ENCODE measurements around the gene FLG.
"Not testable (repeated sequence)": the region's sequence is repeated elsewhere in the genome, so short reads cannot be mapped to it uniquely, and the experiment has no call there.

Gene FLG

DNA sequence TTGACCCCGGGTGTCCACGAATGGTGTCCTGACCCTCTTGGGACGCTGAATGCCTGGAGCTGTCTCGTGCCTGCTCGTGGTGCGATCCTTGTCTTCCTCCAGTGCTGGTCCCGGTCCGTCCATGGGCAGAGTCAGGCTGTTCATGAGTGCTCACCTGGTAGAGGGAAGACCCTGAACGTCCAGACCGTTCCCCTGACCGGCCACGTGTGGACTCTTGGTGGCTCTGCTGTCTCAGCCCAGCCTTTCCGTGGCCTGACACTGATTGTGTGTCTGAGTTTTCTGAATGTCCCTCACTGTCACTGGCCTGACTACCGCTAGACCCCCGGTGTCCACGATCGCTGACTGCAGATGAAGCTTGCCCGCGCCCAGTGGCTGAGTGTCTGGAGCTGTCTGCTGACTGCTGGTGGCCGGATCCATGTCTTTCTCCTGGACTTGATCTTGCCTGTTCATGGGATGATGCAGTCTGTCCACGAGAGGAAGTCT, 11.7 kb downstream of the FLG start:
- ChIA-PET CTCF (no interaction called here), POLR2A (no interaction called here)
- no peak for TF ChIP-seq FOXK2 (IDR thresholded peaks at IDR 0.05)
- no peak for TF ChIP-seq CTBP1 (IDR thresholded peaks at IDR 0.05; ENCODE audit: borderline replicate concordance)
- no peak for TF ChIP-seq SP1 (IDR thresholded peaks at IDR 0.05)
- no peak for TF ChIP-seq L3MBTL2 (conservative IDR thresholded peaks at IDR 0.05)
- no peak for TF ChIP-seq SUZ12 (IDR thresholded peaks at IDR 0.05)
- TF ChIP-seq BHLHE40 (IDR thresholded peaks at IDR 0.05; ENCODE audit: borderline replicate concordance): no peak
- no peak for TF ChIP-seq FOXA1 (IDR thresholded peaks at IDR 0.05)
- TF ChIP-seq TARDBP (IDR thresholded peaks at IDR 0.05): no peak
- no peak for TF ChIP-seq ELF4 (IDR thresholded peaks at IDR 0.05)
- no peak for TF ChIP-seq ZNF384 (IDR thresholded peaks at IDR 0.05)
- TF ChIP-seq NFRKB (IDR thresholded peaks at IDR 0.05): no peak
- no peak for TF ChIP-seq LEF1 (IDR thresholded peaks at IDR 0.05; ENCODE audit: borderline replicate concordance)
- TF ChIP-seq, protein P1, sequence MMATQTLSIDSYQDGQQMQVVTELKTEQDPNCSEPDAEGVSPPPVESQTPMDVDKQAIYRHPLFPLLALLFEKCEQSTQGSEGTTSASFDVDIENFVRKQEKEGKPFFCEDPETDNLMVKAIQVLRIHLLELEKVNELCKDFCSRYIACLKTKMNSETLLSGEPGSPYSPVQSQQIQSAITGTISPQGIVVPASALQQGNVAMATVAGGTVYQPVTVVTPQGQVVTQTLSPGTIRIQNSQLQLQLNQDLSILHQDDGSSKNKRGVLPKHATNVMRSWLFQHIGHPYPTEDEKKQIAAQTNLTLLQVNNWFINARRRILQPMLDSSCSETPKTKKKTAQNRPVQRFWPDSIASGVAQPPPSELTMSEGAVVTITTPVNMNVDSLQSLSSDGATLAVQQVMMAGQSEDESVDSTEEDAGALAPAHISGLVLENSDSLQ (IDR thresholded peaks at IDR 0.05): no peak
- no peak for TF ChIP-seq HDGF (IDR thresholded peaks at IDR 0.05; ENCODE audit: borderline replicate concordance)
- no peak for TF ChIP-seq FOXM1 (IDR thresholded peaks at IDR 0.05; ENCODE audit: borderline replicate concordance)
- TF ChIP-seq ARNT (IDR thresholded peaks at IDR 0.05): no peak

DNA sequence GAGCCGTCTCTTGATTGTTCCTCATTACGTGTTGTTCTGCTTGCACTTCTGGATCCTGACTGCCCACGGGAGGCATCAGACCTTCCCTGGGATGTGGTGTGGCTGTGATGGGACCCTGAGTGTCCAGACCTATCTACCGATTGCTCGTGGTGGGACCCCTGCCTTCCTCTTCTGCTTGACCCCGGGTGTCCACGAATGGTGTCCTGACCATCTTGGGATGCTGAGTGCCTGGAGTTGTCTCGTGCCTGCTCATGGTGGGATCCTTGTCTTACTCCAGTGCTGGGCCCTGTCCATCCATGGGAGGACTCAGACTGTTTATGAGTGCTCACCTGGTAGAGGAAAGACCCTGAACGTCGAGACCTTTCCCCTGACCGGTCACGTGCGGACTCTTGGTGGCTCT, 12.9 kb downstream of the FLG start:
- CTCF ChIA-PET: not testable (repeated sequence)

More for the DNA sequence above, 11.7 kb downstream of the FLG start:
- no peak for DNase-seq (ENCODE audit: extremely low spot score)

DNA sequence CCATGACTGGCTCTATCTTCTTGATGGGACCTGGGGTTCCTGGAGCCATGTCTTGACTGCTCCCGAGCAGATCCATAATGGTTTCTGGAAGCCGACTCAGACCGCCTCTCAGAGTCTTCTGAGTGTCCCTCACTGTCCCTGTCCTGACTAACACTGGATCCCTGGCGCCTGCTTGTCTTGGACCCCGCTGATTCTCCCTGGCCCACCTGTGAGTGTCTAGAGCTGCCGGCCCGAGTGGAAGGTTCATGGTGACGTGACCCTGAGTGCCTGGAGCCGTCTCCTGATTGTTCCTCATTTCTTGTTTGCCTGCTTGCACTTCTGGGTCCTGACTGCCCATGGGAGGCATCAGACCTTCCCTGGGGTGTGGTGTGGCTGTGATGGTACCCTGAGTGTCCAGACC, 15.1 kb downstream of the FLG start:
- POLR2A ChIA-PET: no interaction called here
- TF ChIP-seq L3MBTL2 (conservative IDR thresholded peaks at IDR 0.05) (no peak), HDGF (IDR thresholded peaks at IDR 0.05; ENCODE audit: borderline replicate concordance) (no peak), TARDBP (IDR thresholded peaks at IDR 0.05) (no peak), FOXK2 (IDR thresholded peaks at IDR 0.05) (no peak), BHLHE40 (IDR thresholded peaks at IDR 0.05; ENCODE audit: borderline replicate concordance) (no peak), ZNF384 (IDR thresholded peaks at IDR 0.05) (no peak), CTBP1 (IDR thresholded peaks at IDR 0.05; ENCODE audit: borderline replicate concordance) (no peak), FOXA1 (IDR thresholded peaks at IDR 0.05) (no peak), FOXM1 (IDR thresholded peaks at IDR 0.05; ENCODE audit: borderline replicate concordance) (no peak), NFRKB (IDR thresholded peaks at IDR 0.05) (no peak)
- TF ChIP-seq, protein P1 (IDR thresholded peaks at IDR 0.05): no peak
- no peak for DNase-seq (ENCODE audit: extremely low spot score)
- CTCF ChIA-PET: no interaction called here

More for the DNA sequence above, 12.9 kb downstream of the FLG start:
- DNase-seq (ENCODE audit: extremely low spot score); POLR2A ChIA-PET: not testable (repeated sequence)

DNA sequence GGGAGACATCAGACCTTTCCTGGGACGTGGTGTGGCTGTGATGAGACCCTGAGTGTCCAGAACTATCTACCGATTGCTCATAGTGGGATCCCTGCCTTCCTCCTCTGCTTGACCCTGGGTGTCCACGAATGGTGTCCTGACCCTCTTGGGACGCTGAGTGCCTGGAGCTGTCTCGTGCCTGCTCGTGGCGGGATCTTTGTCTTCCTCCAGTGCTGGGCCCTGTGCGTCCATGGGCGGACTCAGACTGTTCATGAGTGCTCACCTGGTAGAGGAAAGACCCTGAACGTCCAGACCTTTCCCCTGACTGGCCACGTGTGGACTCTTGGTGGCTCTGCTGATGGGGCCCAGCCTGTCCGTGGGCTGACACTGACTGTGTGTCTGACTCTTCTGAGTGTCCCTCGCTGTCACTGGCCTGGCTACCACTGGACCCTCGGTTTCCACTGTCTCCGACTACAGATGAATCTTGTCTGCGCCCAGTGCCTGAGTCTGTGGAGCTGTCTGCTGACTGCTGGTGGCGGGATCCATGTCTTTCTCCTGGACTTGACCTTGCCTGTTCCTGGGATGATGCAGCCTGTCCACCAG, 15.6 kb downstream of the FLG start:
- POLR2A ChIA-PET; DNase-seq (ENCODE audit: extremely low spot score); CTCF ChIA-PET: not testable (repeated sequence)

DNA sequence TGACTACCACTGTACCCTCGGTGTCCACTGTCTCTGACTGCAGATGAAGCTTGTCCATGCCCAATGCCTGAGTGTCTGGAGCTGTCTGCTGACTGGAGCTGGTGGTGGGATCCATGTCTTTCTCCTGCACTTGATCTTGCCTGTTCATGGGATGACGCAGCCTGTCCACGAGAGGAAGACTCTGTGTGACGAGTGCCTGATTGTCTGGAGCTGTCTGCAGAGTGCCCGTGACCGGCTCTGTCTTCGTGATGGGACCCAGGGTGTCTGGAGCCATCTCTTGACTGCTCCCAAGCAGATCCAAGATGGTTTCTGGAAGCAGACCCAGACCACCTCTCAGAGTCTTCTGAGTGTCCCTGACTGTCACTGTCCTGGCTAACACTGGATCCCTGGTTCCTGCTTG, 16.3 kb downstream of the FLG start:
- DNase-seq (ENCODE audit: extremely low spot score); CTCF ChIA-PET; POLR2A ChIA-PET: not testable (repeated sequence)

DNA sequence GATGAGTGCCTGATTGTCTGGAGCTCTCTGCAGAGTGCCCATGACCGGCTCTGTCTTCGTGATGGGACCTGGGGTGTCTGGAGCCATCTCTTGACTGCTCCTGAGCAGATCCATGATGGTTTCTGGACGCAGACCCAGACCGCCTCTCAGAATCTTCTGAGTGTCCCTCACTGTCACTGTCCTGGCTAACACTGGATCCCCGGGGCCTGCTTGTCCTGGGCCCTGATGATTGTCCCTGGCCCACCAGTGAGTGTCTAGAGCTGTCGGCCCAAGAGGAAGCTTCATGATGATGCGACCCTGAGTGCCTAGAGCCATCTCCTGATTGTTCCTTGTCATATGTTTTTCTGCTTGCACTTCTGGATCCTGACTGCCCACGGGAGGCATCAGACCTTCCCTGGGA, 17.1 kb downstream of the FLG start:
- CTCF ChIA-PET; POLR2A ChIA-PET; DNase-seq (ENCODE audit: extremely low spot score): not testable (repeated sequence)

DNA sequence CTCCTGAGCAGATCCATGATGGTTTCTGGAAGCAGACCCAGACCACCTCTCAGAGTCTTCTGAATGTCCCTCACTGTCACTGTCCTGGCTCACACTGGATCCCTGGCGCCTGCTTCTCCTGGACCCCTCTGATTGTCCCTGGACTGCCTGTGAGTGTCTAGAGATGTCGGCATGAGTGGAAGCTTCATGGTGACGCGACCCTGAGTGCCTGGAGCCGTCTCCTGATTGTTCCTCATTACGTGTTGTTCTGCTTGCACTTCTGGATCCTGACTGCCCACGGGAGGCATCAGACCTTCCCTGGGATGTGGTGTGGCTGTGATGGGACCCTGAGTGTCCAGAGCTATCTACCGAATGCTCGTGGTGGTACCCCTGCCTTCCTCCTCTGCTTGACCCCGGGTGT, 18.9 kb downstream of the FLG start:
- DNase-seq (ENCODE audit: extremely low spot score); CTCF ChIA-PET; POLR2A ChIA-PET: not testable (repeated sequence)

DNA sequence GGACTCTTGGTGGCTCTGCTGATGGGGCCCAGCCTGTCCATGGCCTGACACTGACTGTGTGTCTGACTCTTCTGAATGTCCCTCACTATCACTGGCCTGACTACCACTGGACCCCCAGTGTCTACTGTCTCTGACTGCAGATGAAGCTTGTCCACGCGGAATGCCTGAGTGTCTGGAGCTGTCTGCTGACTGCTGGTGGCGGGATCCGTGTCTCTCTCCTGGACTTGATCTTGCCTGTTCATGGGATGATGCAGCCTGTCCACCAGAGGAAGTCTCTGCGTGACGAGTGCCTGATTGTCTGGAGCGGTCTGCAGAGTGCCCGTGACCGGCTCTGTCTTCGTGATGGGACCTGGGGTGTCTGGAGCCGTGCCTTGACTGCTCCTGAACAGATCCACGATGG, 20.3 kb downstream of the FLG start:
- CTCF ChIA-PET; POLR2A ChIA-PET; DNase-seq (ENCODE audit: extremely low spot score): not testable (repeated sequence)

DNA sequence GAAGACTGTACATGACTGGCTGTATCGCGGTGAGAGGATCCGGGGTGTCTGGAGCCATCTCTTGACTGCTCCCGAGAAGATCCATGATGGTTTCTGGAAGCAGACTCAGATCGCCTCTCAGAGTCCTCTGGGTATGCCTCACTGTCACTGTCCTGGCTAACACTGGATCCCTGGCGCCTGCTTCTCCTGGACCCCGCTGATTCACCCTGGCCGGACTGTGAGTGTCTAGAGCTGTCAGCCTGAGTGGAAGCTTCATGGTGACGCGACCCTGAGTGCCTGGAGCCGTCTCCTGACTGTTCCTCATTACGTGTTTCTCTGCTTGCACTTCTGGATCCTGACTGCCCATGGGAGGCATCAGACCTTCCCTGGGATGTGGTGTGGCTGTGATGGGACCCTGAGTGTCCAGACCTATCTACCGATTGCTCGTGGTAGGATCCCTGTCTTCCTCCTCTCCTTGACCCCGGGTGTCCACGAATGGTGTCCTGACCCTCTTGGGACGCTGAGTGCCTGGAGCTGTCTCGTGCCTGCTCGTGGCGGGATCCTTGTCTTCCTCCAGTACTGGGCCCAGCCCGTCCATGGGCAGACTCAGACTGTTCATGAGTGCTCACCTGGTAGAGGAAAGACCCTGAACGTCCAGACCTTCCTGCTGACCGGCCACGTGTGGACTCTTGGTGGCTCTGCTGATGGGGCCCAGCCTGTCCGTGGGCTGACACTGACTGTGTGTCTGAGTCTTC, 21.7 kb downstream of the FLG start:
- CTCF ChIA-PET; DNase-seq (ENCODE audit: extremely low spot score): not testable (repeated sequence)

DNA sequence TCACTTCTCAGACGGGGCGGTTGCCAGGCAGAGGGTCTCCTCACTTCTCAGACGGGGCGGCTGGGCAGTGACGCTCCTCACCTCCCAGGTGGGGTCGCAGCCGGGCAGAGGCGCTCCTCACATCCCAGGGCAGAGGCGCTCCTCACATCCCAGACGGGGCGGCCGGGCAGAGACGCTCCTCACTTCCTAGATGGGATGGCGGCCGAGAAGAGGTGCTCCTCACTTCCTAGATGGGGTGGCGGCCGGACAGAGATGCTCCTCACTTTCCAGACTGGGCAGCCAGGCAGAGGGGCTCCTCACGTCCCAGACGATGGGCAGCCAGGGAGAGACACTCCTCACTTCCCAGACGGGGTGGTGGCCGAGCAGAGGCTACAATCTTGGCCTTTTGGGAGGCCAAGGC, 68.6 kb downstream of the FLG start:
- DNase-seq (ENCODE audit: extremely low spot score); POLR2A ChIA-PET; CTCF ChIA-PET: not testable (repeated sequence)

More for the DNA sequence above, 21.7 kb downstream of the FLG start:
- POLR2A ChIA-PET: not testable (repeated sequence)

Data from HEK293T (cell line).